ENCODE measurements around the gene KAT2B.

Gene KAT2B

GRCh38 chr3:20066850-20067617, 26.8 kb downstream of the KAT2B start:
- Histone ChIP-seq H3K4me3 (ENCODE audit: low read depth, low read length) (no peak overlapping the region), H3K27ac (ENCODE audit: low read depth, low read length) (no peak overlapping the region), H3K9me3 (ENCODE audit: control insufficient read depth, insufficient read depth, low read length) (no peaks in the 10 kb centered on the region), H3K4me1 (ENCODE audit: control insufficient read depth, insufficient read depth, low read length) (peaks cover 3% of the 10 kb centered on the region; the same call in 1 of the 2 replicates), H3K27me3 (ENCODE audit: control insufficient read depth, insufficient read depth, low read length) (peaks cover 26% of the 10 kb centered on the region), H3K36me3 (ENCODE audit: control insufficient read depth, insufficient read depth, low read length) (no peaks in the 10 kb centered on the region), H3K9ac (ENCODE audit: low read depth, low read length) (no peak overlapping the region)

DNA sequence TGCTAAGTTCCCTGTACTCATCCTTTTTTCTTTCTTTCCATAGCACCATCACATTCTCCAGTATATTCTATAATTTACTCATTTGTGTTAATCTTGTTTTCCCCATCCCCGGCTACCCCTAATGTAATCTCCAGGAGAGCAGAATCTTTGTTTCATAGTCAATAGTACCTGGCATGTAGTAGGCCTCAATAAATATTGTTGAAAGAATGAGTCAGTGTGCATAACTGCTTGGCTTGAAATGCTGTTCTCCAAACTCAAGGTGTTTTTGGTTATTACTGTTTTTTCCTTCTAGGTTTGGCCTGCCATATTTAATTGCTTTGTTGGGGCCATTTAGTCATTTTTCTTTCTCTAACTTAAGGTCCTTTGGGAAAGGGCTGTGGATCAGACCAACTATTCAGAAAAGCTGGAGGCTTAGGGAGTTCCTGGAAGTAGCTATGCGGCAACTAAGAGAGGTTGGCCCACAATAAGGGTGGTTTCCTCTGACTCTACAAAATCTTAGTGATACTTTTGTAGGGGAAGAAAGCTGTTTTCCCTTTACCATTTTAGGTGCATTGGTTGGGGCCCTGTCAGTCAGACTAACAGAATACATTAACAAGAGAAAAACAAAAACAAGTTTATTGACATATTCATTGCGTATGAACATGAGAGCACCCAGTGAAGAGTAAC, 28.4 kb downstream of the KAT2B start:
- Histone ChIP-seq H3K9ac (ENCODE audit: low read depth, low read length) (no peak overlapping the region), H3K4me1 (ENCODE audit: control insufficient read depth, insufficient read depth, low read length) (peaks cover 19% of the 10 kb centered on the region), H3K4me3 (ENCODE audit: low read depth, low read length) (no peak overlapping the region), H3K27me3 (ENCODE audit: control insufficient read depth, insufficient read depth, low read length) (peaks cover 34% of the 10 kb centered on the region), H3K9me3 (ENCODE audit: control insufficient read depth, insufficient read depth, low read length) (no peaks in the 10 kb centered on the region), H3K27ac (ENCODE audit: low read depth, low read length) (no peak overlapping the region), H3K36me3 (ENCODE audit: control insufficient read depth, insufficient read depth, low read length) (no peaks in the 10 kb centered on the region)

- Histone ChIP-seq H3K9me3 (ENCODE audit: control insufficient read depth, insufficient read depth, low read length) (no peaks in the 10 kb centered on the region), H3K4me3 (ENCODE audit: low read depth, low read length) (no peak overlapping the region), H3K9ac (ENCODE audit: low read depth, low read length) (no peak overlapping the region), H3K36me3 (ENCODE audit: control insufficient read depth, insufficient read depth, low read length) (no peaks in the 10 kb centered on the region), H3K27ac (ENCODE audit: low read depth, low read length) (no peak overlapping the region), H3K4me1 (ENCODE audit: control insufficient read depth, insufficient read depth, low read length) (peaks cover 24% of the 10 kb centered on the region), H3K27me3 (ENCODE audit: control insufficient read depth, insufficient read depth, low read length) (peaks cover 34% of the 10 kb centered on the region)
These were observed 28.9 kb downstream of the KAT2B start for GRCh38 chr3:20069178-20069532.

- peaks cover 34% of the 10 kb centered on the region for H3K27me3 ChIP-seq (ENCODE audit: control insufficient read depth, insufficient read depth, low read length)
- H3K36me3 ChIP-seq (ENCODE audit: control insufficient read depth, insufficient read depth, low read length), result no peaks in the 10 kb centered on the region
These were observed 30.9 kb downstream of the KAT2B start for GRCh38 chr3:20071175-20071574.

GRCh38 chr3:20072422-20072821, 32.2 kb downstream of the KAT2B start:
- Histone ChIP-seq H3K4me1 (ENCODE audit: control insufficient read depth, insufficient read depth, low read length) (peaks cover 31% of the 10 kb centered on the region), H3K4me3 (ENCODE audit: low read depth, low read length) (no peak overlapping the region), H3K27ac (ENCODE audit: low read depth, low read length) (peak overlapping the region; percentile 73), H3K36me3 (ENCODE audit: control insufficient read depth, insufficient read depth, low read length) (no peaks in the 10 kb centered on the region), H3K9me3 (ENCODE audit: control insufficient read depth, insufficient read depth, low read length) (no peaks in the 10 kb centered on the region), H3K9ac (ENCODE audit: low read depth, low read length) (no peak overlapping the region), H3K27me3 (ENCODE audit: control insufficient read depth, insufficient read depth, low read length) (peaks cover 34% of the 10 kb centered on the region)

More at GRCh38 chr3:20071175-20071574, 30.9 kb downstream of the KAT2B start:
- H3K9ac ChIP-seq (ENCODE audit: low read depth, low read length), result no peak overlapping the region
- no peak overlapping the region for H3K4me3 ChIP-seq (ENCODE audit: low read depth, low read length)
- no peak overlapping the region for H3K27ac ChIP-seq (ENCODE audit: low read depth, low read length)
- H3K4me1 ChIP-seq (ENCODE audit: control insufficient read depth, insufficient read depth, low read length), result peaks cover 28% of the 10 kb centered on the region
- H3K9me3 ChIP-seq (ENCODE audit: control insufficient read depth, insufficient read depth, low read length), result no peaks in the 10 kb centered on the region

DNA sequence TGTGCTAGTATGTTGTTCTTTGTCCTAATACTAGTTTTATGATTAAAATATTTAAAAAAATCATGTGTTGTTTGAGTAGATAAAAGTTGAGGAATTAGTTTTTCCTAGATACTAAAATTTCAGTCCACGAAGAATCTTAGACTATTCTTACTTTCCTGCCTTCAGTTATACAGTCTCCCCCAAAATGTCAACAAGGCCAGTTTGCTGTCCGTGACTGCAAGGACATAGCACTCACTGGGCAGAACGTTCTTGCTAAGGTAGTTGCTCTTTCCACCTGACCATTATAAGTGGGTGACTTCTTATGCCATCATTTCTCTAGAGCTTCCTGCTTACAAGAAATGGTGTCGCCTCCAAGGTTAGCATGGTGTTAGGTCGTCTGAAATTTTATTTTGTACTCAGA, 32.8 kb downstream of the KAT2B start:
- Histone ChIP-seq H3K9ac (ENCODE audit: low read depth, low read length) (no peak overlapping the region), H3K36me3 (ENCODE audit: control insufficient read depth, insufficient read depth, low read length) (no peaks in the 10 kb centered on the region), H3K4me1 (ENCODE audit: control insufficient read depth, insufficient read depth, low read length) (peaks cover 31% of the 10 kb centered on the region), H3K27me3 (ENCODE audit: control insufficient read depth, insufficient read depth, low read length) (peaks cover 33% of the 10 kb centered on the region), H3K27ac (ENCODE audit: low read depth, low read length) (peak overlapping the region; percentile 73), H3K9me3 (ENCODE audit: control insufficient read depth, insufficient read depth, low read length) (no peaks in the 10 kb centered on the region), H3K4me3 (ENCODE audit: low read depth, low read length) (no peak overlapping the region)

DNA sequence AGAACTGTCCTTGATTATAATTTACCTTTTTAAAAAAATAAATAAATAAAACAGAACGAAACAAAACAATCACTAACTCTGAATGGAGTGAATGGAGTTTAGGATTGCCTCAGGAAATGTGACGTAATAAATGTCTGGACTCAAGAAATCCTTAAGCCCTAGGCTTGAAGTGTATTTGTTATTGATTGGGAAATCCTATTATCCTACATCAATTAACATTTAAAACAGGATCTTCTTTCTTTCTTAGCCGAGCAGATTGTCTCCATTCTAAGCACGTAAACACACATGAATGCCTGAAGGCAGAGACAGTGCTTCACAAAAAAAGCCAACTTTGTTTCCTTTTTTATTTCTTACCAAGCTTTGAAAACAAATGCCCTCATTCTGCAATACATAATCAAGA, 33.4 kb downstream of the KAT2B start:
- peaks cover 31% of the 10 kb centered on the region for H3K4me1 ChIP-seq (ENCODE audit: control insufficient read depth, insufficient read depth, low read length)
- H3K9ac ChIP-seq (ENCODE audit: low read depth, low read length), result no peak overlapping the region
- peak overlapping the region; percentile 73 for H3K27ac ChIP-seq (ENCODE audit: low read depth, low read length)
- no peaks in the 10 kb centered on the region for H3K9me3 ChIP-seq (ENCODE audit: control insufficient read depth, insufficient read depth, low read length)
- H3K4me3 ChIP-seq (ENCODE audit: low read depth, low read length), result peak overlapping the region; percentile 4; the same call in 1 of the 2 replicates
- peaks cover 27% of the 10 kb centered on the region for H3K27me3 ChIP-seq (ENCODE audit: control insufficient read depth, insufficient read depth, low read length)
- no peaks in the 10 kb centered on the region for H3K36me3 ChIP-seq (ENCODE audit: control insufficient read depth, insufficient read depth, low read length)

DNA sequence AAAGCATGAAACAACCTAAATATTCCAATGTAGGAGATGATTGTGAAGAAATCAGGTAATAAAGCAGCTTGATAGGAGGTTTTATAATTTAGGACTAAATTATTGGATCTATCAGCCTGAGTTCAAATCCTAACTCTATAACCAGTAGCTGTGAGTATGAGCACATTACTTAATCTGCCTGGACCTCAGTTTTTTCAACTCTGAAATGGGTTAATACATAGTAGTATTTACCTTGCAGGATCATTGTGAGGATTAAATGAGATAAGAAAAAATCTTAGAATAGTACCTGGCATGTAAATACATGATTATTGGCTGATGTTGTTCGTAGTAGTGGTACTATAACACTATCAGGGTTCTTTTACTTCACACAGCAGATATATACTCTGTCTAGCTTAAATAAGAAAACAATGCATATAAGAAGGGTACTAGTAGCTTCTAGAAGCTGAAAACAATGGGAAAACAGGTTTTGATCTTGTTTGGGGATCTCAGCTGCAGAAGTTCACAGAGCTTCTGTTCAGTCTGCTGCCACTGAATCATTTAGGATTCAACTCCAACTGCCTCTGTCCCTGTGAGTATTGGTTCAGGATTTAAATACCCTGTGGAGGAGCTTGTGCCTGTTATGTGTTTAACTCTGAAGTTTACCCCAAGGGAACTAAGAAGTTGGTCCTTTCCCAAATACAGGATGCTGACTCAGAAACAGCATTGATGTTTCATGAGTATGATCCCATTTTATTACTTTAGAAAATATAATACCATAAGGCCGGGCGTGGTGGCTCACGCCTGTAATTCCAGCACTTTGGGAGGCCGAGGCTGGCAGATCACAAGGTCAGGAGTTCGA, 34.2 kb downstream of the KAT2B start:
- Histone ChIP-seq H3K36me3 (ENCODE audit: control insufficient read depth, insufficient read depth, low read length) (no peaks in the 10 kb centered on the region), H3K4me3 (ENCODE audit: low read depth, low read length) (no peak overlapping the region; the same call in 1 of the 2 replicates), H3K9ac (ENCODE audit: low read depth, low read length) (no peak overlapping the region), H3K27me3 (ENCODE audit: control insufficient read depth, insufficient read depth, low read length) (peaks cover 24% of the 10 kb centered on the region), H3K4me1 (ENCODE audit: control insufficient read depth, insufficient read depth, low read length) (peaks cover 31% of the 10 kb centered on the region), H3K9me3 (ENCODE audit: control insufficient read depth, insufficient read depth, low read length) (no peaks in the 10 kb centered on the region), H3K27ac (ENCODE audit: low read depth, low read length) (peak overlapping the region; percentile 73)

DNA sequence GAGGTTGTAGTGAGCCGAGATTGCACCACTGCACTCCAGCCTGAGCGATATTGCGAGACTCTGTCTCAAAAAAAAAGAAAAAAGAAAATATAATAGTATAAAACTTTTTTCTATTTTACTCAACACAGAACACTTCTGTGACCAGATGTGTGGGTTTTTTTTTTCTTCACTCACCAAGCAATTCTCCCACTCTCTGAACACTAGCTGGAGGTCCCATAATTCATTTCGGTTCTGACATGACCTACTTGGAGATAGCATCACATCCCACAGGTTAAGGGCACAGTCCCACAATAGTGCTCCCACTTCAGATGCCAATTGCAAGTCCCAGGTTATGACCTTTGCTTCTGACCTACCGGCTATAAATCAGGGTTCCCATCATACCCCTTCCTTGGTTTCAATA, 35.0 kb downstream of the KAT2B start:
- H3K36me3 ChIP-seq (ENCODE audit: control insufficient read depth, insufficient read depth, low read length), result no peaks in the 10 kb centered on the region
- no peak overlapping the region for H3K4me3 ChIP-seq (ENCODE audit: low read depth, low read length)
- H3K4me1 ChIP-seq (ENCODE audit: control insufficient read depth, insufficient read depth, low read length), result peaks cover 31% of the 10 kb centered on the region
- H3K27me3 ChIP-seq (ENCODE audit: control insufficient read depth, insufficient read depth, low read length), result peaks cover 18% of the 10 kb centered on the region
- no peak overlapping the region for H3K27ac ChIP-seq (ENCODE audit: low read depth, low read length)
- no peak overlapping the region for H3K9ac ChIP-seq (ENCODE audit: low read depth, low read length)
- H3K9me3 ChIP-seq (ENCODE audit: control insufficient read depth, insufficient read depth, low read length), result no peaks in the 10 kb centered on the region

GRCh38 chr3:20076296-20076997, 36.2 kb downstream of the KAT2B start:
- H3K27ac ChIP-seq (ENCODE audit: low read depth, low read length), result no peak overlapping the region
- no peaks in the 10 kb centered on the region for H3K36me3 ChIP-seq (ENCODE audit: control insufficient read depth, insufficient read depth, low read length)
- H3K27me3 ChIP-seq (ENCODE audit: control insufficient read depth, insufficient read depth, low read length), result peaks cover 14% of the 10 kb centered on the region; the same call in 1 of the 2 replicates
- H3K9ac ChIP-seq (ENCODE audit: low read depth, low read length), result no peak overlapping the region
- no peak overlapping the region for H3K4me3 ChIP-seq (ENCODE audit: low read depth, low read length)
- peaks cover 31% of the 10 kb centered on the region for H3K4me1 ChIP-seq (ENCODE audit: control insufficient read depth, insufficient read depth, low read length)
- no peaks in the 10 kb centered on the region for H3K9me3 ChIP-seq (ENCODE audit: control insufficient read depth, insufficient read depth, low read length)

Data from HUES48 (cell line).